Activated CD8-positive, alpha-beta T cell treated with anti-CD3 and anti-CD28 coated beads for 36 hours (primary cell): ENCODE results near the gene HS3ST3A1. TPM values are rescaled to one million over a fixed set of nuclear protein-coding genes. Genes with fewer than 3 reads are reported as not detected.

ENCODE experiments used
- ATAC-seq: fragments of 200-7000 bp; cut with Tn5 transposase; one replicate; pipeline ENCODE4 v1.10.0; 2021; ENCODE audit warnings: mild to moderate bottlenecking, moderate library complexity
- CTCF ChIA-PET: fragments of 350-600 bp; sonication (Branson Sonifier 250); formaldehyde crosslinking; loops from one replicate; lab custom pipeline; 2021; ENCODE audit warnings: antibody characterized with exemption; lab: Charles Lee
- POLR2A ChIA-PET: fragments of 350-600 bp; sonication (Branson Sonifier 250); formaldehyde crosslinking; loops from one replicate; lab custom pipeline; 2021; ENCODE audit warnings: antibody characterized with exemption; lab: Charles Lee
- DNase-seq: peaks from one replicate; pipeline ENCODE4 v3.0.0-alpha.2; 2020
- H3K27ac Mint-ChIP-seq: one replicate; pipeline ENCODE4 v1.8.0; 2021; ENCODE audit warnings: mild to moderate bottlenecking, mixed read lengths
- H3K27me3 Mint-ChIP-seq: one replicate; pipeline ENCODE4 v1.8.0; 2021; ENCODE audit warnings: mixed read lengths
- H3K36me3 Mint-ChIP-seq: one replicate; pipeline ENCODE4 v1.8.0; 2021; ENCODE audit warnings: low read depth, mixed read lengths
- H3K4me1 Mint-ChIP-seq: one replicate; pipeline ENCODE4 v1.8.0; 2021; ENCODE audit warnings: low read depth, mixed read lengths
- H3K4me3 Mint-ChIP-seq: one replicate; pipeline ENCODE4 v1.8.0; 2021; ENCODE audit warnings: mild to moderate bottlenecking, moderate library complexity, mixed read lengths
- H3K9me3 Mint-ChIP-seq: one replicate; pipeline ENCODE4 v1.8.0; 2021; ENCODE audit warnings: mixed read lengths
- CTCF ChIP-seq: fragments of 200-600 bp; IDR thresholded peaks from one replicate; pipeline ENCODE4 v1.8.0; 2022; ENCODE audit warnings: antibody characterized with exemption, mild to moderate bottlenecking
- intact Hi-C: fragments of 100-400 bp; cut with micrococcal nuclease; formaldehyde crosslinking; loops from one replicate; pipeline ENCODE4 v1.10.0; 2022
- total RNA-seq, 2 experiments: library from RNA; stranded (reverse); gene quantifications; one replicate each; pipeline ENCODE4 v1.2.3, GENCODE V29; 2021

HS3ST3A1 gene
- total RNA-seq, 2 experiments from 2014 or later: 0.11 TPM; not detected in 1

GRCh38 chr17:13518261-13519000 is 83.3 kb downstream of the HS3ST3A1 start:
- no peak overlapping the region for H3K4me3 Mint-ChIP-seq
- H3K27me3 Mint-ChIP-seq: peaks cover 1% of the 10 kb centered on the region
- ATAC-seq (no peak), DNase-seq (no peak)
- H3K36me3 Mint-ChIP-seq: no peaks in the 10 kb centered on the region
- TF ChIP-seq CTCF: no peak
- POLR2A ChIA-PET: no interaction called here
- H3K9me3 Mint-ChIP-seq: no peaks in the 10 kb centered on the region
- no peak overlapping the region for H3K27ac Mint-ChIP-seq
- CTCF ChIA-PET: no interaction called here
- no peaks in the 10 kb centered on the region for H3K4me1 Mint-ChIP-seq
- intact Hi-C loops: no loop called here

GRCh38 chr17:13513039-13513405 is 88.7 kb downstream of the HS3ST3A1 start:
- Mint-ChIP-seq H3K27me3 (peaks cover 14% of the 10 kb centered on the region), H3K27ac (no peak overlapping the region), H3K4me1 (peaks cover 8% of the 10 kb centered on the region), H3K9me3 (no peaks in the 10 kb centered on the region), H3K36me3 (no peaks in the 10 kb centered on the region), H3K4me3 (no peak overlapping the region)
- CTCF ChIA-PET: no interaction called here
- POLR2A ChIA-PET: no interaction called here
- no peak for ATAC-seq
- intact Hi-C loops: no loop called here
- TF ChIP-seq CTCF: no peak
- no peak for DNase-seq

- intact Hi-C loops: no loop called here
Measured at GRCh38 chr17:13510062-13510461, 91.7 kb downstream of the HS3ST3A1 start.

GRCh38 chr17:13509527-13509926 is 92.2 kb downstream of the HS3ST3A1 start:
- intact Hi-C loops: no loop called here

More at GRCh38 chr17:13510062-13510461, 91.7 kb downstream of the HS3ST3A1 start:
- H3K27ac Mint-ChIP-seq: no peak overlapping the region
- ATAC-seq: no peak
- no peak overlapping the region for H3K4me3 Mint-ChIP-seq
- no peak for DNase-seq
- ChIA-PET POLR2A (no interaction called here), CTCF (no interaction called here)
- no peaks in the 10 kb centered on the region for H3K36me3 Mint-ChIP-seq
- peaks cover 8% of the 10 kb centered on the region for H3K4me1 Mint-ChIP-seq
- H3K9me3 Mint-ChIP-seq: no peaks in the 10 kb centered on the region
- peaks cover 16% of the 10 kb centered on the region for H3K27me3 Mint-ChIP-seq
- no peak for TF ChIP-seq CTCF

More at GRCh38 chr17:13509527-13509926, 92.2 kb downstream of the HS3ST3A1 start:
- ATAC-seq: no peak
- Mint-ChIP-seq H3K9me3 (no peaks in the 10 kb centered on the region), H3K4me1 (peaks cover 8% of the 10 kb centered on the region), H3K27ac (no peak overlapping the region), H3K36me3 (no peaks in the 10 kb centered on the region), H3K27me3 (peaks cover 16% of the 10 kb centered on the region), H3K4me3 (no peak overlapping the region)
- ChIA-PET CTCF (no interaction called here), POLR2A (no interaction called here)
- DNase-seq: no peak
- TF ChIP-seq CTCF: no peak
